Nephron progenitor cell (in vitro differentiated cells): ENCODE data around the gene ATG10.

ENCODE experiments used
- DNase-seq: peaks from one replicate; pipeline ENCODE4 v3.0.0; 2021
- H3K27ac Mint-ChIP-seq: 2 replicates; pipeline ENCODE4 v1.8.0; 2021; ENCODE audit warnings: mild to moderate bottlenecking, moderate library complexity, mixed read lengths
- H3K27me3 Mint-ChIP-seq: 2 replicates; pipeline ENCODE4 v1.8.0; 2021; ENCODE audit warnings: mild to moderate bottlenecking, low read depth, mixed read lengths; ENCODE audit not compliant: poor library complexity
- H3K36me3 Mint-ChIP-seq: 2 replicates; pipeline ENCODE4 v1.8.0; 2021; ENCODE audit warnings: low read depth, mixed read lengths
- H3K4me1 Mint-ChIP-seq: 2 replicates; pipeline ENCODE4 v1.8.0; 2021; ENCODE audit warnings: mixed read lengths
- H3K4me3 Mint-ChIP-seq: 2 replicates; pipeline ENCODE4 v1.8.0; 2021; ENCODE audit warnings: mild to moderate bottlenecking, moderate library complexity, mixed read lengths
- H3K9me3 Mint-ChIP-seq: 2 replicates; pipeline ENCODE4 v1.8.0; 2021; ENCODE audit warnings: mild to moderate bottlenecking, moderate library complexity, mixed read lengths
- TF ChIP-seq, protein P1 (sequence below): fragments of 200-600 bp; sonication (generic); IDR thresholded peaks from 2 replicates; pipeline ENCODE4 v1.5.0; 2021; ENCODE audit warnings: antibody characterized with exemption

The ATG10 gene

DNA sequence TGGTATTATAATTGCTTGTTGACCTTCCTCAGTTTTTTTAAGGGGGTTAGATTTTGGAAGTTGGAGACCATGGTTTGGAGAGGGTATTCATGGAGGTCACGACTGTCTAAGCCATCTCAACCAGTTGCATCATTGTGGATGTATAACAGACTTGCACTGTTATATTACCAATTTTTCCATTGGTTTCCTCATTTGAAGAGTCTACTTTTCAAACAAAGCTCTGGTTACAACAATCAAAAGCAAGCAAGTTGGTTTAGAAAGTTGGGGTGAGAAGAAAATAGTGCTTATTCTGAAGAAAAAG, 203.0 kb downstream of the ATG10 start:
- no peak overlapping the region for H3K4me3 Mint-ChIP-seq
- H3K9me3 Mint-ChIP-seq: no peaks in the 10 kb centered on the region
- H3K27ac Mint-ChIP-seq: no peak overlapping the region
- DNase-seq: no peak
- no peaks in the 10 kb centered on the region for H3K4me1 Mint-ChIP-seq
- TF ChIP-seq, protein P1, sequence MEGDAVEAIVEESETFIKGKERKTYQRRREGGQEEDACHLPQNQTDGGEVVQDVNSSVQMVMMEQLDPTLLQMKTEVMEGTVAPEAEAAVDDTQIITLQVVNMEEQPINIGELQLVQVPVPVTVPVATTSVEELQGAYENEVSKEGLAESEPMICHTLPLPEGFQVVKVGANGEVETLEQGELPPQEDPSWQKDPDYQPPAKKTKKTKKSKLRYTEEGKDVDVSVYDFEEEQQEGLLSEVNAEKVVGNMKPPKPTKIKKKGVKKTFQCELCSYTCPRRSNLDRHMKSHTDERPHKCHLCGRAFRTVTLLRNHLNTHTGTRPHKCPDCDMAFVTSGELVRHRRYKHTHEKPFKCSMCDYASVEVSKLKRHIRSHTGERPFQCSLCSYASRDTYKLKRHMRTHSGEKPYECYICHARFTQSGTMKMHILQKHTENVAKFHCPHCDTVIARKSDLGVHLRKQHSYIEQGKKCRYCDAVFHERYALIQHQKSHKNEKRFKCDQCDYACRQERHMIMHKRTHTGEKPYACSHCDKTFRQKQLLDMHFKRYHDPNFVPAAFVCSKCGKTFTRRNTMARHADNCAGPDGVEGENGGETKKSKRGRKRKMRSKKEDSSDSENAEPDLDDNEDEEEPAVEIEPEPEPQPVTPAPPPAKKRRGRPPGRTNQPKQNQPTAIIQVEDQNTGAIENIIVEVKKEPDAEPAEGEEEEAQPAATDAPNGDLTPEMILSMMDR: no peak
- H3K27me3 Mint-ChIP-seq: no peaks in the 10 kb centered on the region
- no peaks in the 10 kb centered on the region for H3K36me3 Mint-ChIP-seq

DNA sequence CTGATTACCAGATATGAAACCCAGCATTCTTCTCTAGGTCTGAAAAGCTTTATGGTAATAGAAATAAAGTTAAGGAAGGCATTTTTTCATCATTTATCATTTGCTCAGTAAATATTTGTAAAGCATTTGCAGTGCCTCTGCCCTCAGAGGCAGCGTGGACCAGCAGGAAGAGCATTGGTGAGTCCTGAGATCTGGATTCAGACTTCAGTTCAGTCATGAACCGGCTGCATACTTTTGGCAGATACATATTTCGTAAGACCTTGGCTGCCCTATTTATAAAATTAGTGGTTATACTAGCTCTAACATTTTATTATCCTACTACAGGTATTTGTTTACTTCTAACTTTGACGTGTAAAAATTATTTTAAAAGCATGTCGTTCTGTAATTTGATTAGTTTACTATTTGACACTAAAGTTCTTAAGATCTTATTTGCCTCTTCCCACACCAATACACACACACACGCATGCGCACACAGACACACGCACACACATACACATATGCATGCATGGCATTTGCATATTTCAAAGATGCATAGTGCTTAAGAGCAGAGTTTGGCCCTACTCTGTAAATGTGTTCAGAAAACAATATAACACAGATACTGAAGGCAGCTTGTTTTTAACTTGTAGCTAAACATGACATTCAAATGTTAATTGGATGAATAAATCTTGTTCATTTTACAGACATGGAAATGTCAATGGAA, 204.4 kb downstream of the ATG10 start:
- no peaks in the 10 kb centered on the region for H3K9me3 Mint-ChIP-seq
- TF ChIP-seq, protein P1: no peak
- no peak for DNase-seq
- no peaks in the 10 kb centered on the region for H3K4me1 Mint-ChIP-seq
- H3K4me3 Mint-ChIP-seq: no peak overlapping the region
- H3K36me3 Mint-ChIP-seq: no peaks in the 10 kb centered on the region
- H3K27ac Mint-ChIP-seq: no peak overlapping the region
- no peaks in the 10 kb centered on the region for H3K27me3 Mint-ChIP-seq

DNA sequence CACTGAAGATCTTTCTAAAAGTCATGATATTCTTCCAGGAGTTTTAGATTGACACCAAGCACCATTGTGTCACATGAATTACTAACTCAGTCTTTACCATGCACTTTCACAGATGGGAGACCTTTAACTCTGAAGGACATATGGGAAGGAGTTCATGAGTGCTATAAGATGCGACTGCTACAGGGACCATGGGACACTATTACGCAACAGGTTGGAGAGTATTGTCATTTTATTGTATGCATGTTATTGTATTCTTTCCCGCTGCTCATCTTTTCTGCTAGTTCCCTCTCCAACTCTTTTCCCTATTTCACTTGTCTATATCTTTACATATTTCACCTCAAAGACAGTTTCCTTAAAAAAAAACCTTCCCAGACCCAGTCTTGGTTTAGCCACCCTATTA, 206.6 kb downstream of the ATG10 start:
- H3K27ac Mint-ChIP-seq: no peak overlapping the region
- H3K4me3 Mint-ChIP-seq: no peak overlapping the region
- no peak for DNase-seq
- no peaks in the 10 kb centered on the region for H3K27me3 Mint-ChIP-seq
- no peaks in the 10 kb centered on the region for H3K9me3 Mint-ChIP-seq
- H3K36me3 Mint-ChIP-seq: peaks cover 4% of the 10 kb centered on the region
- H3K4me1 Mint-ChIP-seq: no peaks in the 10 kb centered on the region
- TF ChIP-seq, protein P1: no peak

DNA sequence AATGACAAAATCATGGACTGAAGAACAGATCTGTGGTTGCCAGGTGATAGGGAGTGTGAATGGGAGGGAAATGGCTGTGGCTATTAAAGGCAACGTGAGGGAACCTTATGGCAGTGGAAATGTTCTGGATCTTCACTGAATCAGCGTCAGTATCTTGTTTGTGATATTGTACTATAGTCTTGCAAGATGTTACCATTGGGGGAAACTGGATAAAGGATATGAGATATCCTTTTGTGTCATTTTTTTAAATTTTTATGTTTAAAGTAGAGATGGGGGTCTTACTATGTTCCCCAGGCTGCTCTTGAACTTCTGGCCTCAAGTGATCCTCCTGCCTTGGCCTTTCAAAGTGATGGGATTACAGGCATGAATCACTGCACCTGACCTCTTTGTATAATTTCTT, 210.8 kb downstream of the ATG10 start:
- H3K27ac Mint-ChIP-seq: no peak overlapping the region
- H3K4me1 Mint-ChIP-seq: no peaks in the 10 kb centered on the region
- no peaks in the 10 kb centered on the region for H3K9me3 Mint-ChIP-seq
- H3K4me3 Mint-ChIP-seq: no peak overlapping the region
- H3K27me3 Mint-ChIP-seq: peaks cover 2% of the 10 kb centered on the region
- H3K36me3 Mint-ChIP-seq: peaks cover 4% of the 10 kb centered on the region
- DNase-seq: no peak
- TF ChIP-seq, protein P1: no peak

DNA sequence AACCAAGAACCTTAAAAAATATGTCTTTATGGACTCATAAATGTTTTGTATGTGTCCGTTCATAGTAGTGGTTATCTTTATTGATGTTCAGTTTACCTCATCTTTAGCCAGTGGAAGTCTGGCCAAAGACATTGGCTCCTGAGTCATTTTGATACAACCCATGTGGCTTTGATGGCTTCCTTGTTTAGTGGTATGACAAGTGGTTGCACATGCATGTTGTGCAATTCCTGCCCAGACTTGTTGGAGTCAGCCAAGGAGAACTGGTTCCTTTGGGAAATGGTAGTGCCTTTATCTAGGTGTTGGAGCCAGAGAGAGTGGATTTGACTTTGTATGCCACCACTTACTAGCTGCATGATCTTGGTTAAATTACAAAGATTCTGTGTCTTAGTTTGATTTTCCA, 212.0 kb downstream of the ATG10 start:
- H3K27ac Mint-ChIP-seq: no peak overlapping the region
- DNase-seq: no peak
- TF ChIP-seq, protein P1: no peak
- H3K36me3 Mint-ChIP-seq: peaks cover 4% of the 10 kb centered on the region
- no peaks in the 10 kb centered on the region for H3K4me1 Mint-ChIP-seq
- H3K4me3 Mint-ChIP-seq: no peak overlapping the region
- H3K27me3 Mint-ChIP-seq: peaks cover 2% of the 10 kb centered on the region
- no peaks in the 10 kb centered on the region for H3K9me3 Mint-ChIP-seq

DNA sequence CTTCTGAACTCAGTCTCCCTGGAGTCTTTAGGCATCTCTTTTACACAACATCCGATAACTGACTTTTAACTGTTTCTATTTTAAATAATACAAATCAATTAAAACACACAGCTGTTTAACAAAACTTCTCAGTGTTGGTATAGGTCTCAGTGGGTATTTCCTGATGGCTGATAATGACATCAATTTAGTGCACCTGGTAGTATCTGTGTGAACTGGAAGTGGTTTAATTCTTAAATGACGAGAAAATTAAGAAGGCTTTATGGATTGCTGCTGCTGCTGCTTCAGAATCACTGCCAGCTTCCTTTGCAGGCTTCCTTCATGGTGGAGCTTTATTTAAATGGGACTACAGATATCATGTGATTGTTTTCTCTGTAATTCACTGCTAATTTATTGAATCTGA, 214.0 kb downstream of the ATG10 start:
- Mint-ChIP-seq H3K27ac (no peak overlapping the region), H3K27me3 (peaks cover 2% of the 10 kb centered on the region), H3K36me3 (peaks cover 4% of the 10 kb centered on the region), H3K4me1 (no peaks in the 10 kb centered on the region), H3K9me3 (no peaks in the 10 kb centered on the region), H3K4me3 (no peak overlapping the region)
- no peak for DNase-seq
- TF ChIP-seq, protein P1: no peak
